Measurements from ENCODE around the gene SLC22A3.
"Not testable (repeated sequence)": the region's sequence is repeated elsewhere in the genome, so short reads cannot be mapped to it uniquely, and the experiment has no call there.

The SLC22A3 gene

GRCh38 chr6:160374836-160375560 lies 26.8 kb downstream of the SLC22A3 start:
- DNase-seq (ENCODE audit: low spot score): no peak

- no peak for DNase-seq (ENCODE audit: low spot score)
Measured at GRCh38 chr6:160375561-160375949, 27.4 kb downstream of the SLC22A3 start.

GRCh38 chr6:160376445-160376844 lies 28.3 kb downstream of the SLC22A3 start:
- DNase-seq (ENCODE audit: low spot score): no peak

- DNase-seq (ENCODE audit: low spot score): no peak
Measured at GRCh38 chr6:160378218-160378617, 30.0 kb downstream of the SLC22A3 start.

- no peak for DNase-seq (ENCODE audit: low spot score)
Measured at GRCh38 chr6:160378882-160379281, 30.7 kb downstream of the SLC22A3 start.

GRCh38 chr6:160379466-160379865 lies 31.3 kb downstream of the SLC22A3 start:
- DNase-seq (ENCODE audit: low spot score): no peak

- DNase-seq (ENCODE audit: low spot score): no peak
Measured at GRCh38 chr6:160382946-160383345, 34.8 kb downstream of the SLC22A3 start.

- no peak for DNase-seq (ENCODE audit: low spot score)
Measured at GRCh38 chr6:160386869-160387530, 38.8 kb downstream of the SLC22A3 start.

GRCh38 chr6:160387916-160388643 lies 39.9 kb downstream of the SLC22A3 start:
- DNase-seq (ENCODE audit: low spot score): no peak

- no peak for DNase-seq (ENCODE audit: low spot score)
Measured at GRCh38 chr6:160388922-160389321, 40.7 kb downstream of the SLC22A3 start.

- DNase-seq (ENCODE audit: low spot score): no peak
Measured at GRCh38 chr6:160391419-160392116, 43.4 kb downstream of the SLC22A3 start.

- DNase-seq (ENCODE audit: low spot score): not testable (repeated sequence)
Measured at GRCh38 chr6:160393442-160393841, 45.3 kb downstream of the SLC22A3 start.

GRCh38 chr6:160393891-160394653 lies 45.9 kb downstream of the SLC22A3 start:
- DNase-seq (ENCODE audit: low spot score): no peak

- DNase-seq (ENCODE audit: low spot score): no peak
Measured at GRCh38 chr6:160394654-160395035, 46.5 kb downstream of the SLC22A3 start.

- DNase-seq (ENCODE audit: low spot score): no peak
Measured at GRCh38 chr6:160395187-160395586, 47.0 kb downstream of the SLC22A3 start.

- DNase-seq (ENCODE audit: low spot score): no peak
Measured at GRCh38 chr6:160396292-160396691, 48.1 kb downstream of the SLC22A3 start.

- no peak for DNase-seq (ENCODE audit: low spot score)
Measured at GRCh38 chr6:160398674-160399271, 50.6 kb downstream of the SLC22A3 start.

- DNase-seq (ENCODE audit: low spot score): no peak
Measured at GRCh38 chr6:160400446-160400845, 52.3 kb downstream of the SLC22A3 start.

GRCh38 chr6:160408528-160408927 lies 60.4 kb downstream of the SLC22A3 start:
- no peak for DNase-seq (ENCODE audit: low spot score)

- DNase-seq (ENCODE audit: low spot score): no peak
Measured at GRCh38 chr6:160412993-160413392, 64.8 kb downstream of the SLC22A3 start.

GRCh38 chr6:160417146-160417545 lies 69.0 kb downstream of the SLC22A3 start:
- no peak for DNase-seq (ENCODE audit: low spot score)
